GM04503 (cell line): Measurements from ENCODE around the gene TBPL2.
A peak's percentile ranks its signal among the peaks of the same experiment; 100 is the strongest.
"Not testable (repeated sequence)": the region's sequence is repeated elsewhere in the genome, so short reads cannot be mapped to it uniquely, and the experiment has no call there.

Source experiments
- DNase-seq: peaks from one replicate; pipeline ENCODE4 v3.0.0-alpha.2; 2012; ENCODE audit warnings: low read depth

TBPL2 gene

DNA sequence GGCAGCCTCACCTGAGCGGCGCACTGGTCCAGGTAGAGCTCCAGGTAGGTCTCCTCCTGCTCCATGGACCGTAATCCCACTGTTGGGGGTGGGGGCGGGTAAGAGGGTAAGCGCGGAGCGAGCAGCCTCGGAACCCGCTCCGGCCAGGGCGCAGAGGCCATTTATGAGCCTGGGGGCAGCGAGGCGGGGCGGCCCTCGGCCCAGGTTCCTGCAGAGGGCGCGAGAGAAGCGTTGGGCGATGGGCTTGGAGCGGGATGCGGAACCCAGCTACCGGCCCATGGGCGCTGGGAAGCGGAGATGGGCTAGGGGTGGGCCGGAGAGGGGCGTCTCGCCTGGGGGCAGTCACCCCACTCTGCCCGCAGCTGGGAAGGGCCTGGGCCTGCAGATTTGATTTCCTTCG, at the start of gene TBPL2:
TBPL2 (minus strand) TSS at position 232 of the 400 bp plus-strand sequence; CDS start at position 65, 167 bp downstream.
- DNase-seq, result no peak

- no peak for DNase-seq
Measured at GRCh38 chr14:55488204-55488603, 47.8 kb upstream of the TBPL2 start.

- no peak for DNase-seq
Measured at GRCh38 chr14:55482936-55483605, 42.7 kb upstream of the TBPL2 start.

- no peak for DNase-seq
Measured at GRCh38 chr14:55481769-55482168, 41.4 kb upstream of the TBPL2 start.

GRCh38 chr14:55477680-55478079, 37.3 kb upstream of the TBPL2 start:
- DNase-seq, result no peak

DNA sequence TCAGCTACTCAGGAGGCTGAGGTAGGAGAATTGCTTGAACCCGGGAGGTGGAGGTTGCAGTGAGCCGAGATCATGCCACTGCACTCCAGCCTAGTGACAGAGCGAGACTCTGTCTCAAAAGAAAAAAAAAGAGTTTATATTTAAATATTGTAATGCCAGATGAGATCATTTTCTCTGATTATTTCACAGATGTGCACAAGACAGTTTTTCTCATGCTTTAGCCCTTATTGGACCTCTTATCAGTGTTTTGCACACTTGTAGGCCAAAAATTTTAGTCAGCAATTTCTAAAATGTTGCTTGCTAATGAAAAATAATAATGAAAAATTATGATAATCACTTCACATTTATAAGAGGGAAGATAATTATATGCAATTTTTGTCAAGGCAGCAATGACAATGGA, 36.0 kb upstream of the TBPL2 start:
- not testable (repeated sequence) for DNase-seq

- no peak for DNase-seq
Measured at GRCh38 chr14:55473786-55474185, 33.4 kb upstream of the TBPL2 start.

DNA sequence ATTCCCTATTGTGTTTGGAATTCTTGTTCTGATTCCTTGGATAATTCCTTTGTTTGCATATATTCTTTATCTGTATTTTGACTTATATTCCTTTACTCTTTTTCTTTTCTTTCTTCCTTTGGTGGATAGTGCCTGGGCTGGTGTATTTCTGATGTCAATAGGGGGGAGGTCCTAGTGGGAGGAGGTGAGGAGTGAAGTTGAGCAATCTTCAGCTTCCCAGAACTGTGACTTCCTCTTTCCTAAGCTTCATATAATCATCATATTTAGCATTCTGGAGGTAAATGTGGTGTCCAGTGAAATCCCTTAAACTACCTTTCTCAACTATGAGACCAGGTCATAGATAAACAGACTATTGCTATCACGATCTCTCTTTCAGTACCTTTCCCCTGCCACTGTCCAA, 29.6 kb upstream of the TBPL2 start:
- no peak for DNase-seq

- no peak for DNase-seq
Measured at GRCh38 chr14:55467307-55467706, 26.9 kb upstream of the TBPL2 start.

DNA sequence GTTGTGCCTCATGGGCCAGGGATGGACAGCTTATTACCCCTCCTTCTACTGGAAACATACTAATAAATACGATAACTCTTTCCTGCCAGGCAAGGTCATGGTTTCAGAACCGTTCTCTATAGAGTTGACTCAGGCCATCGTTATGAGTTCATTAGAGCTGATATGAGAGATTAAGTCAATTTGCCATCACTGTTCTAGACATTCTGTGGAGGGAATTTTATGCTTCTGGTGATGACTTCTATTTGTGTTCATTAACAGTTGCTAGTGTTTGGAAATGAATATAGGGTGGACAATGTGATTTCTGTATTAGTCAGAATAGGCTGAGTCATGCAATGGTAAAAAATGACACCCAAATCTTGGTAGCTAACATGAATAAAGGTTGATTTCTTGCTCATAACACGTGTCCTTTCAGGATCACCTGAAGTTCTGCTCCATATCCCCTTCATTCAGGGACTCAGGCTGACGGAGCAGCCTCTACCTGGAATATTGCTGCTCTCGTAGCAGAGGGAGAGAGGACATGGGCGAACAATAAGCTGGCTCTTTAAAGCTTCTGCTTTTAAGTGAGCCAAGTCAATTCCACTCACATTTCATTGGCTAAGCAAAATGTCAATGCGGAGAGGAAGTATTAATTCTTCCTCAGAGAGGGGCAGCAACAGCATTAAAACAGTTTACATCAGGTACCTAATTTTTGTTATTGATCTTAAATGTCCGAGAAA, 18.5 kb upstream of the TBPL2 start:
- DNase-seq, result no peak

DNA sequence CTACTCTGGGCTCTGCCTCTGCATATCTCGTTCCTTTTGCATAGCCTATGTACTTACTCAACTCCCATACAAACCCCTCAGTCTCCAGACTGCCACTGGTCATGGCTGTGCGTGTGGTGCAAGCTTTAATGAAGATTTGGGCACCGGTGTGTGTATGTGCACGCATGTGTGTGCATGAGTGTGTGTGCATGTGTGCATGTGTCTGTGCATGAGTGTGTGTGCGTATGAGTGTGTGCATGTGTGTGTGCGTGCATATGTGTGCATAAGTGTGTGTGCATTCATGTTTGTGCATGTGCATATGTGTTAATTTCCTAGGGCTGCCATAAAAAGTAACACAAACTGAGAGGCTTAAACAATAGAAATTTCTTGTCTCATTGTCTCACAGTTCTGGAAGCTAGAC, 17.1 kb upstream of the TBPL2 start:
- DNase-seq, result no peak

DNA sequence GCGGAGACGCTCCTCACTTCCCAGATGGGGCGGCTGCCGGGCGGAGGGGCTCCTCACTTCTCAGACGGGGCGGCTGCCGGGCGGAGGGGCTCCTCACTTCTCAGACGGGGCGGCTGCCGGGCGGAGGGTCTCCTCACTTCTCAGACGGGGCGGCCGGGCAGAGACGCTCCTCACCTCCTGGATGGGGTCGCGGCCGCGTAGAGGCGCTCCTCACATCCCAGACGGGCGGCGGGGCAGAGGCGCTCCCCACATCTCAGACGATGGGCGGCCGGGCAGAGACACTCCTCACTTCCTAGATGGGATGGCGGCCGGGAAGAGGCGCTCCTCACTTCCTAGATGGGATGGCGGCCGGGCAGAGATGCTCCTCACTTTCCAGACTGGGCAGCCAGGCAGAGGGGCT, 16.0 kb upstream of the TBPL2 start:
- DNase-seq, result not testable (repeated sequence)

DNA sequence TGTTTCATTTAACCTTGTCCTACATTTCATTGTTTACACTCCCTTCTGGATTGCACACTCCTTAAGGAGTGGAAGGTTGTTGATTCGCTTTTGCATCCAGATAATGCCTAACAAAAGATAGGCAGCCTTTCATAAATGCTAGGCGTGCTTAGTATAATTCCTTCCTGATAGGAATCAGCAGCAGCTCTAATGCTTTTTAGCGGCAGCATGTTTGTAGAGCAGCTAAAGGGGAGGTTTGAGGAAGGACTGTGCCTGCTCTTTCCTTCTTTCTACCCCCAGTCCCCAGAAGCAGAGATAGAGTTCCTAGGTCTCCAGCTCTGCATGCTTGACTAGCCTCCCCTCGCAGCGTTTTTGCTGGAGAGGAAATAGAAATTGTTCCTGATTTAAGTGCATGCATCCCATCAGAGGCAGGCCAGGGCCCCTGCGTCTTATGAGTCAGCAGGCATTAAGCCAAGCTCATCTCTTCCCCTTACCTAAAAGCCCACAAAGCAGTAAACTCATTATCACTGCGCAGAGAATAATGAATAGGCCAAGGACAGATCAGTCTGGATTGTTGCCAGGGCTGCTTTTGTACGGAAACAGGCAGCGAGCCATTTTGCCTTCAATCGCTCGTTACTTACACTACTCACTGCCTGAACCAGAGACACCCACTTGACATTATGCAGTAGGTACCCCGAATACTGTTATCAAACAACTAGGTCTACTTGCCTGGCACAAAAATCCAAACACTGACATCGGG, 14.0 kb upstream of the TBPL2 start:
- no peak for DNase-seq

DNA sequence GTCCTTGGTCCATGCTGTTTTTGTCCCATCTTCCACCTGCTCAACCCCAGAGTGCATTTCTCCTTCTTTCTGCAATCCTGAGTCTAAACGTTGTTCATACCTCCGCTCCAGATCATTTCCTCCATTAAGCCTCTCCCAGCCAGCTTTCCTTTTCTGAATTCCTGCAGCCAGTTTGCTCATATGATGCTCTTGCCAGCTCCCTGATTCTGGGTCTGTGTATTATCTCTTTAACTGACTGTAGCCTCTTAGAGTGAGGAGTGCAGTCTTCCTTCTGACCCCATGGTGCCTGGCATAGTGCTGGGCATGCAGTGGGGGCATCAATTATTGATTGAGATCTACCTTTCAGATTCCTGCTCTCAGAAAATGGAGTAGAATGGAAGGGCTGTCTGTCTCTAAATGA, 11.5 kb upstream of the TBPL2 start:
- DNase-seq, result no peak

- DNase-seq, result no peak
Measured at GRCh38 chr14:55451398-55451797, 11.0 kb upstream of the TBPL2 start.

GRCh38 chr14:55450987-55451386, 10.6 kb upstream of the TBPL2 start:
- no peak for DNase-seq

- DNase-seq, result no peak
Measured at GRCh38 chr14:55450539-55450938, 10.1 kb upstream of the TBPL2 start.

- DNase-seq, result no peak
Measured at GRCh38 chr14:55450124-55450523, 9.7 kb upstream of the TBPL2 start.

DNA sequence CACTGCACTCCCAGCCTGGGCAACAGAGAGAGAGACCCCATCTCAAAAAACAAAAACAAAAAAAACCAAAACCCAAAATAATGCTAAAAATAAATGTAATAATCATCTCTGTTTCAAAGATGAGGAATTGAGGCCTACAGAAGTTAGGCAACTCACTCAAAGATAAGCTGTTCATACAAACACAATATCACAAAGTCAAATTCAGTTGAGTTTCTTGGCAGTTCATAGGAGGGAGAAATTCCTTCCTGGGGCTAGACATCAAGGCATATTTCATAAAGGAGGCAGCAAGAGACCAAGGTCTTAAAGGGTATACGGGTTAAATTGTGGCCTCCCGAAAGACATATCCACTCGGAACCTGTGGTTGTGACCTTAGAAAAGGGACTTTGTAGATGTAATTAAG, 8.7 kb upstream of the TBPL2 start:
- no peak for DNase-seq

DNA sequence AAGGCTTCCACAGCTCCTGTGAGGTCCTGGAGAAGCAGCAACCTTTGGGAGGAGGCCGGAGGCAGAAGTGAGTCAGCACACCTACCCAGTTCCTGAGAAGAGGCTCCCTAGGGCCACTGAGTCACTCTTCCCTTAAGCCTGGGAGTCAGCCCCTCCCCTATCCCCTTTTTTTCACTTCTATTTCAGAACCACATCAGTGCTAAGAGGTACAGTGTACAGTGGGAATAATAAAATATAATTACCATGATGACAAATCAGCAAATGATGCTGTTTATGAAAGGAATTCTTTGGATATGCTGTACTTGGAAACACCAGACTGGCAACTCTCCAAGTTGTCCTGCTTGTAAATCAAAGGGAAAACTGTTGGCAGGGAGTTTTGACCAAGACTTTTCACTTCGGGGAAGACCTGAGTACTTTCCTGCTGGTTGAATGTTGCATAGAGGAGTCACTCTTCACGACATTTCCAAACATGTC, 7.8 kb upstream of the TBPL2 start:
- peak; percentile 90 for DNase-seq

DNA sequence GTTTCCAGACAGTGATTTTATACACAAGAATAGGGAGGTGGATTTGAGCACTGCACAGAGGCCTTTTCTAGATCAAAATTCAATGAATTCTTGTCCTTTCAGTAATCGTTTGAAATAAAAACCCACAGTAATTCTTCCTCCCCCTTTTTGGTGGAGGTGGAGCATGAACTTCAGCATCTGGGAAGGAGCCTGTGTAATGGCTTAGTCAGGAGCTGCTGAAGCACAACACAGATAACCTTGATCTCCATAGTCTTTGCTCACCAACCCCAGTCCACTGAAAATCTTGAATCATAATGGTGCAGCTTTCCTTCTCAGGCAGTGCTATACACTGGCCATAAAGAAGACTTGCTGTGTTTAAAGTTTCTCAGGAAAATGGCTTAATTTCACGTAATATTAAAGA, 6.4 kb upstream of the TBPL2 start:
- DNase-seq, result no peak

DNA sequence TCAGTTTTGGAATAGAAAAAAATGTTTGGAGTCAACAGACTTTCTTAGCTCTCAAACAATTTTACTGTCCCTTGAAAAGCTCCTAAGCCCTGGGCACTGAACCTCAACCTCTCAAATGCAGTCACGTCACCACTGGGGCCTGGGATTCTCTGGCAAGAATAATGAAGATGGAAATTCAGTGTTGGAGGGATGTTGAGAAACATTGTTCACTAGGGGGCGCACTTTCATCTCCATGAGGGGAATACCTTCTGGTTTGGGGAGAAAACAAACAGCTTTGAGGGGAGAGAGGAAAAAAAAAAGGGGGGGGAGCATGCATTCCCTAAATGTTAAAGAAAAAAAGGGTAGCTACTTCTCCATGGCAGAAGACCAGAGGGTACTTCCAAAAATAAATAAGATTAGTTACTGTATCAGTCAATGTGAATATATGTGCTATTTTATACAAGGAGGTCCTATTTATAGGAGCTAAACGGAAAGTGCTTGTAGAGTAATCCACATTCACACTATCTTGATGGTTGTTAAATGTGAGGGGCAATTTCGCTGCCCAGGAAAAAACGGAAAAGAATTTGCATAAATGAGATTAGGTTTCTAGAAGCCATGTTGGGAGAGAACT, 5.8 kb upstream of the TBPL2 start:
- DNase-seq, result no peak

GRCh38 chr14:55441286-55441685, 870 bp upstream of the TBPL2 start:
- DNase-seq, result no peak
